ENCODE results near the gene TANK.

The TANK gene

DNA sequence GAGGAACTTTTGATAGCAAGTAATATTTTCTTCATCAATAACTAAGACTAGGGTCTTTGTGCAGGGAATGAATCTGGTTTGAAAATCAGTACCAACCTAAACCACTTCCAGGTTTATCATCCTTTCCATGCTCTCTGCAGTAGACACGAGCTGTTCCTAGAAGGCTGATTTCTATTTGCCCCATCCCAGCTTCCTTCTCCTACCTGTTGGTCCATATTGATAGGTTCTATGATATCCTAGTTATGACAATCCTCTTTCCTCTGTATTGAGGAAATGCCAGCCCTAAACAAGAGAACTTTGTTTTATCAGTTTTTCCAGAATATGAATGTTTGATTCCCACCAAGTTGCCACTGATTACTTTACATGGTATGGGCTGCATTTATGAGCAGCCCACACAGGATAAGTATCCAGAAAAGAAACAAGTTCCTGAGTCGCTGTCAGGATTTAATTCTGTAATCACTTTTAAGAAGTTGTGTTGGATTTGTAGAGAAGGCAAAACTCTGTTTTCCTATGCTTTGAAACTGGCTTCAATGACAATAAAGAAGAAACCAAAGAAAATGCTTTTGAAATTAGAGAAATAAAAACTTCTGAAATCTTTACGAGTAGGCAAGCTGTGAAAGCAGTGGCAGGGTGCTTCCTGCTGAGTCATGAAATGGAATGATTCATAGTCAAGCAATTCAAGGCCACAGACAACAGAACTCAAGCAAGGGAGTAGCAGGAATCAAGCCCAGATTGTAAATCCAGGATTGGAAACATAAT is 37.3 kb upstream of the TANK start:
- TF ChIP-seq, protein P1, sequence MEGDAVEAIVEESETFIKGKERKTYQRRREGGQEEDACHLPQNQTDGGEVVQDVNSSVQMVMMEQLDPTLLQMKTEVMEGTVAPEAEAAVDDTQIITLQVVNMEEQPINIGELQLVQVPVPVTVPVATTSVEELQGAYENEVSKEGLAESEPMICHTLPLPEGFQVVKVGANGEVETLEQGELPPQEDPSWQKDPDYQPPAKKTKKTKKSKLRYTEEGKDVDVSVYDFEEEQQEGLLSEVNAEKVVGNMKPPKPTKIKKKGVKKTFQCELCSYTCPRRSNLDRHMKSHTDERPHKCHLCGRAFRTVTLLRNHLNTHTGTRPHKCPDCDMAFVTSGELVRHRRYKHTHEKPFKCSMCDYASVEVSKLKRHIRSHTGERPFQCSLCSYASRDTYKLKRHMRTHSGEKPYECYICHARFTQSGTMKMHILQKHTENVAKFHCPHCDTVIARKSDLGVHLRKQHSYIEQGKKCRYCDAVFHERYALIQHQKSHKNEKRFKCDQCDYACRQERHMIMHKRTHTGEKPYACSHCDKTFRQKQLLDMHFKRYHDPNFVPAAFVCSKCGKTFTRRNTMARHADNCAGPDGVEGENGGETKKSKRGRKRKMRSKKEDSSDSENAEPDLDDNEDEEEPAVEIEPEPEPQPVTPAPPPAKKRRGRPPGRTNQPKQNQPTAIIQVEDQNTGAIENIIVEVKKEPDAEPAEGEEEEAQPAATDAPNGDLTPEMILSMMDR (conservative IDR thresholded peaks at IDR 0.05; ENCODE audit: control insufficient read depth, insufficient read depth, low read depth, low read length), result no peak
- H3K4me3 ChIP-seq (ENCODE audit: control insufficient read depth, low read depth, low read length), result peak overlapping the region; percentile 31
- DNase-seq (ENCODE audit: low read depth), result peak; percentile 92

DNA sequence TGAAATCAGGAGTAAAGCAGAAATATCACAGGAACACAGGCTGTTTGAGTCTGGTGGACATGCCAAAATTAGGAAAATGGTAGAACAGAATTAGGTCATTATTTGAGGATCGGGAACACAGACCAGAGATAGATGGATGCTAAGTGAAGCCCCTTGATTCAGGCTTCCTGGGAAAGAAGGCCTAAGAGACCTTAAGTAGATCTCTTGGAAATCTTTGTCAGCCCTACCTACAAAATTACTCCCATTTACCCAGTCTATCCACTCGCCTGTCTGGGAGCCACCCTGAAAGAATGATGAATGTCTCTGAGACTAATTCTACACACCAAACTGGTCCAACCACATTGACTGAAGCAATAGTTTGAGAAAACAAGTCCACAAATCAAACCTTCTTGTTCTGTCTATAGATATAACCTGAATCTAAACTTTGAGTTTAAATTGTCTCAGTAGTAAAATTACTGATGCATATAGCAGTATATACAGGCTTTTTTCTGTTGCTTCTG is 36.6 kb upstream of the TANK start:
- TF ChIP-seq, protein P1 (conservative IDR thresholded peaks at IDR 0.05; ENCODE audit: control insufficient read depth, insufficient read depth, low read depth, low read length), result no peak
- no peak for DNase-seq (ENCODE audit: low read depth)
- H3K4me3 ChIP-seq (ENCODE audit: control insufficient read depth, low read depth, low read length), result no peak overlapping the region

DNA sequence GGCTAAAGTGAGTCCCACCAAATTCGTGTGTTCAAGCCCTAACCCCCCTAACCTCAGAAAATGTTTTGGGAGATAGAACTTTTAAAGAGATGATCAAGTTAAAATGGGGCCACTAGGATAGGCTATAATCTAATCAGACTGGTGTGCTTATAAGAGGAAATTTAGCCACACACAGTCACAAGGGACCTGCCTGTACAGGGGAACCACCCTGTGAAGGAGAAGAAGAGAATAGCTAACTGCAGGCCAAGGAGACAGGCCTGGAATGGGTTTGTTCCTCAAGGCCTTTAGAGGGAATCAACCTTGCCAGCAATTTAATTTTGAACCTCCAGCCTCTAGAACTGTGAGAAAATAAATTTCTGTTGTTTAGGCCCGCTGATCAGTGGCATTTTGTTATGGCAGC is 36.0 kb upstream of the TANK start:
- H3K4me3 ChIP-seq (ENCODE audit: control insufficient read depth, low read depth, low read length), result no peak overlapping the region
- TF ChIP-seq, protein P1 (conservative IDR thresholded peaks at IDR 0.05; ENCODE audit: control insufficient read depth, insufficient read depth, low read depth, low read length), result no peak
- DNase-seq (ENCODE audit: low read depth), result no peak

DNA sequence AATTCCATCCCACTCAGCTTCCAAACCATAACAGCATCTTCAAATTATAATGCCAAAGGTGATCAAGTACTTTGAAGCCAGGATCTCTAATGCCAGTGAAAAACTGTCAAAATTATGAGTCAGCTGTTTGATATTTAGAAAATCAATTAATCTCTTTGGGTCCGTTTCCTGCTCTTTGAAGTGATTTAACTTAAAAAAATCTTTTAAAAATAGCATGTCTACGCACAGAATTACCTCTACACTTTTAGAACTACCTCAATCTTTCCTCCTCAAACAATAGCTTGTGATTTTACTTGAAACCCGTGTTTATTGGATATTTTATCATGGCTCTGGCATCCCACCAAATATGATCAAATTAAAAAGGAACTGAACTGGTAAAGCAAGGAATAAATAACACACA is 31.3 kb upstream of the TANK start:
- no peak for DNase-seq (ENCODE audit: low read depth)
- no peak overlapping the region for H3K4me3 ChIP-seq (ENCODE audit: control insufficient read depth, low read depth, low read length)
- TF ChIP-seq, protein P1 (conservative IDR thresholded peaks at IDR 0.05; ENCODE audit: control insufficient read depth, insufficient read depth, low read depth, low read length), result no peak

DNA sequence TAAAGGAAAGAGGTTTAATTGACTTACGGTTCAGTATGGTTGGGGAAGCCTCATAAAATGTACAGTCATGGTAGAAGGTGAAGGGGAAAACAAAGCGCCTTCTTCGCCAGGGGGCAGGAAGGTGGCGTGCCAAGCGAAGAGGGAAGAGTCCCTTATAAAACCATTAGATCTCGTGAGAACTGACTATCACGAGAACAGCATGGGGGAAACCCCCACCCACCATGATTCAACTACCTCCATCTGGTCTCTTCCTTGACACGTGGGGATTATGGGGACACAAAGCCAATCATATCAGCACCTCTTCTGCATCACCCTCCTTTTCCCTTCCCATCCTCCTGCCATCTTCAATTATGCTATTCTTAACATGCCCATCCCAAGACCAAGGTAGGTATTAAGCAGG is 29.9 kb upstream of the TANK start:
- no peak for DNase-seq (ENCODE audit: low read depth)
- TF ChIP-seq, protein P1 (conservative IDR thresholded peaks at IDR 0.05; ENCODE audit: control insufficient read depth, insufficient read depth, low read depth, low read length), result no peak
- no peak overlapping the region for H3K4me3 ChIP-seq (ENCODE audit: control insufficient read depth, low read depth, low read length)

DNA sequence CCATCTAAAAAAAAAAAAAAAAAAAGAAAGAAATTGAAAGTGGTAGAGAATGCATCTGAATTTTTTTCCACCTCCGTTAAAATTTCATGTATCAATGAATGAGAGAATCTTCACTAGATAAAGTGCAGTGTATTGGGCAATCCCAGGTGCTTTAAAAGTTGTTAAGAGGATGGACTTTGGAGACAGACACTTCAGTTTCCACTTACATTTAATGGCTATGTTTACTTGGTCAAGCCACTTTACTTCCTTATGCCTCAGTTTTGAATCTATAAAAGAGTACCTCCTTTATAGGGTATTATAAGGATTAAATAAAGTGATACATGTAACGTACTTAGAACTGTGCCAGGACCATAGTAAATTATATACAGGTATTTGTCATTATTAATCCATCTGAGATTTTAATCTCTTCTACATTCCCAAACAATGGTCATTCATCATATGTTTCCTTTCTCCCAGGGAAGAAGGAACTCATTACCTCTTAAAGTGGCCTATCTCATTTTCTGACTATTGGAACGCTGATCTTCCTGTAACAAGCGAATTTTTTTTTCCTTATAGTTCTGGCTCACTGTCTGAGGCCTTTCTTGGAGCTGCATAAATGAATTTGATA is 29.1 kb upstream of the TANK start:
- H3K4me3 ChIP-seq (ENCODE audit: control insufficient read depth, low read depth, low read length), result no peak overlapping the region
- TF ChIP-seq, protein P1 (conservative IDR thresholded peaks at IDR 0.05; ENCODE audit: control insufficient read depth, insufficient read depth, low read depth, low read length), result no peak
- no peak for DNase-seq (ENCODE audit: low read depth)
